Measurements from ENCODE around the gene JAK2. TPM values are rescaled to one million over a fixed set of nuclear protein-coding genes. Genes with fewer than 3 reads are reported as not detected.

JAK2 gene
- total RNA-seq, 3 donors from 2014 or later (not counting 1 experiment from before 2014, with no cell fraction given): 20.8 to 43.9 (median 30.0) TPM

GRCh38 chr9:5072871-5073270 is 87.8 kb downstream of the JAK2 start:
- 88% methylated on average over 1 of the region's 1 CpG for WGBS (ENCODE audit: insufficient coverage)
- Histone ChIP-seq H3K9me3 (ENCODE audit: control insufficient read depth, insufficient read depth, low read length) (no peaks in the 10 kb centered on the region), H3K27me3 (ENCODE audit: control insufficient read depth, insufficient read depth, low read length) (no peaks in the 10 kb centered on the region), H3K4me3 (ENCODE audit: low read length) (no peak overlapping the region), H3K36me3 (ENCODE audit: control insufficient read depth, insufficient read depth, low read length) (peaks cover 51% of the 10 kb centered on the region), H3K27ac (ENCODE audit: low read length) (no peak overlapping the region), H3K4me1 (ENCODE audit: control insufficient read depth, insufficient read depth, low read length) (no peaks in the 10 kb centered on the region)
- Mint-ChIP-seq H3K4me3 (no peak overlapping the region), H3K4me1 (no peaks in the 10 kb centered on the region), H3K9me3 (no peaks in the 10 kb centered on the region), H3K36me3 (peaks cover 14% of the 10 kb centered on the region), H3K27ac (no peak overlapping the region), H3K27me3 (ENCODE audit: low read depth in 2 of 2) (no peaks in the 10 kb centered on the region)
- DNase-seq (no peak), ATAC-seq (no peak)
- no peak for TF ChIP-seq CTCF (IDR thresholded peaks at IDR 0.05)
- intact Hi-C loops (cut with micrococcal nuclease): no loop called here

GRCh38 chr9:5073701-5074100 is 88.6 kb downstream of the JAK2 start:
- intact Hi-C loops (cut with micrococcal nuclease): no loop called here
- WGBS (ENCODE audit: insufficient coverage): 83% methylated on average over 1 of the region's 1 CpG

GRCh38 chr9:5085993-5086392 is 100.9 kb downstream of the JAK2 start:
- Mint-ChIP-seq H3K36me3 (peaks cover 38% of the 10 kb centered on the region), H3K4me1 (no peaks in the 10 kb centered on the region)
- intact Hi-C loops (cut with micrococcal nuclease): no loop called here

More at GRCh38 chr9:5073701-5074100, 88.6 kb downstream of the JAK2 start:
- no peaks in the 10 kb centered on the region for H3K27me3 Mint-ChIP-seq (ENCODE audit: low read depth in 2 of 2)
- no peak overlapping the region for H3K4me3 Mint-ChIP-seq
- no peaks in the 10 kb centered on the region for H3K4me1 Mint-ChIP-seq
- no peak for ATAC-seq
- H3K36me3 ChIP-seq (ENCODE audit: control insufficient read depth, insufficient read depth, low read length): peaks cover 52% of the 10 kb centered on the region
- H3K27ac ChIP-seq (ENCODE audit: low read length): no peak overlapping the region
- H3K4me1 ChIP-seq (ENCODE audit: control insufficient read depth, insufficient read depth, low read length): no peaks in the 10 kb centered on the region
- no peaks in the 10 kb centered on the region for H3K27me3 ChIP-seq (ENCODE audit: control insufficient read depth, insufficient read depth, low read length)
- DNase-seq: no peak
- no peaks in the 10 kb centered on the region for H3K9me3 Mint-ChIP-seq
- H3K27ac Mint-ChIP-seq: no peak overlapping the region
- no peak for TF ChIP-seq CTCF (IDR thresholded peaks at IDR 0.05)
- H3K9me3 ChIP-seq (ENCODE audit: control insufficient read depth, insufficient read depth, low read length): no peaks in the 10 kb centered on the region
- H3K4me3 ChIP-seq (ENCODE audit: low read length): no peak overlapping the region
- peaks cover 14% of the 10 kb centered on the region for H3K36me3 Mint-ChIP-seq

More at GRCh38 chr9:5085993-5086392, 100.9 kb downstream of the JAK2 start:
- Mint-ChIP-seq H3K27ac (no peak overlapping the region), H3K27me3 (ENCODE audit: low read depth in 2 of 2) (no peaks in the 10 kb centered on the region), H3K9me3 (no peaks in the 10 kb centered on the region), H3K4me3 (no peak overlapping the region)
- no peak overlapping the region for H3K27ac ChIP-seq (ENCODE audit: low read length)
- no peaks in the 10 kb centered on the region for H3K9me3 ChIP-seq (ENCODE audit: control insufficient read depth, insufficient read depth, low read length)
- DNase-seq: no peak
- no peaks in the 10 kb centered on the region for H3K27me3 ChIP-seq (ENCODE audit: control insufficient read depth, insufficient read depth, low read length)
- no peaks in the 10 kb centered on the region for H3K4me1 ChIP-seq (ENCODE audit: control insufficient read depth, insufficient read depth, low read length)
- peaks cover 59% of the 10 kb centered on the region for H3K36me3 ChIP-seq (ENCODE audit: control insufficient read depth, insufficient read depth, low read length)
- no peak for TF ChIP-seq CTCF (IDR thresholded peaks at IDR 0.05)
- WGBS (ENCODE audit: insufficient coverage): 97% methylated on average over 30 of the region's 30 CpGs
- no peak for ATAC-seq
- no peak overlapping the region for H3K4me3 ChIP-seq (ENCODE audit: low read length)

Measured in natural killer cell (primary cell).